Thyroid gland (tissue), 4 donors: ENCODE results near the gene MYH10. TPM values are rescaled to one million over a fixed set of nuclear protein-coding genes. Genes with fewer than 3 reads are reported as not detected.

Experiments
- DNase-seq, 2 donors: peaks; one replicate each; pipeline ENCODE4 v3.0.0-alpha.2; 2019
- H3K27ac ChIP-seq, 3 donors: fragments of 200-600 bp; sonication (generic); 1 replicate in 2 of 3; 2 replicates in 1 of 3; pipeline ENCODE4 v1.5.1; 2016 to 2019; ENCODE audit warnings: mild to moderate bottlenecking in 1 of 3, moderate library complexity in 1 of 3
- H3K27me3 ChIP-seq: fragments of 200-600 bp; sonication (generic); one replicate; pipeline ENCODE4 v1.5.1; 2019
- H3K36me3 ChIP-seq, 2 donors: fragments of 200-600 bp; sonication (generic); one replicate each; pipeline ENCODE4 v1.5.1; 2016 to 2019
- H3K4me1 ChIP-seq, 2 donors: fragments of 200-600 bp; sonication (generic); one replicate each; pipeline ENCODE4 v1.5.1; 2017 to 2019
- H3K4me3 ChIP-seq, 3 donors: fragments of 200-600 bp; sonication (generic); replicated peaks in 1 of 3; 1 replicate in 2 of 3; 2 replicates in 1 of 3; pipeline ENCODE4 v1.5.1; 2016; ENCODE audit warnings: mild to moderate bottlenecking in 1 of 3
- H3K9me3 ChIP-seq: fragments of 200-600 bp; sonication (generic); one replicate; pipeline ENCODE4 v1.5.1; 2017
- CTCF ChIP-seq, 6 experiments: fragments of 200-600 bp in 3 of 6; fragments of 450-650 bp in 3 of 6; sonication (generic) in 3 of 6; IDR thresholded peaks; one replicate each; pipeline ENCODE4 v1.5.1; 2016 to 2019; ENCODE audit warnings: antibody characterized with exemption in 6 of 6, mild to moderate bottlenecking in 2 of 6, inconsistent platforms in 1 of 6, moderate library complexity in 1 of 6
- POLR2A ChIP-seq, 2 donors: fragments of 450-650 bp; IDR thresholded peaks; one replicate each; pipeline ENCODE4 v1.6.1; 2017; ENCODE audit warnings: antibody characterized with exemption in 2 of 2, mild to moderate bottlenecking in 2 of 2, moderate library complexity in 1 of 2
- WGBS, 2 donors: methylation state at CpG; one replicate each; pipeline ENCODE4 v1.1.5; 2017; 5-methylcytosine and 5-hydroxymethylcytosine counted together
- intact Hi-C: fragments of 100-400 bp; cut with DNase I; formaldehyde crosslinking; loops from one replicate; pipeline ENCODE4 v1.15.1; 2023
- total RNA-seq, 4 donors: library from RNA; depleted of rRNA; stranded (reverse); fragments of >200 nt; gene quantifications; one replicate each; pipeline ENCODE4 v1.2.3, GENCODE V29; 2016

Gene MYH10
- total RNA-seq, 4 donors from 2014 or later, result 40.8 to 72.2 (median 44.2) TPM

- Histone ChIP-seq H3K27ac (no peak overlapping the region), H3K27me3 (no peaks in the 10 kb centered on the region), H3K36me3 (peaks cover 27 to 47% of the 10 kb centered on the region in 2 donors), H3K9me3 (no peaks in the 10 kb centered on the region), H3K4me1 (peaks cover 0 to 9% of the 10 kb centered on the region in 2 donors), H3K4me3 (no peak overlapping the region)
- TF ChIP-seq CTCF (IDR thresholded peaks at IDR 0.05), result no peak
- TF ChIP-seq POLR2A (IDR thresholded peaks at IDR 0.05), result no peak
- intact Hi-C loops, result no loop called here
- WGBS, 2 donors, result 88 to 92% methylated on average over 12 of the region's 12 CpGs
- DNase-seq, result no peak
These were observed 160.6 kb downstream of the MYH10 start for GRCh38 chr17:8469964-8470363.

- no peak for TF ChIP-seq POLR2A (IDR thresholded peaks at IDR 0.05)
- no peak for TF ChIP-seq CTCF (IDR thresholded peaks at IDR 0.05)
- Histone ChIP-seq H3K4me1 (peaks cover 0 to 9% of the 10 kb centered on the region in 2 donors), H3K36me3 (peaks cover 23 to 41% of the 10 kb centered on the region in 2 donors), H3K9me3 (no peaks in the 10 kb centered on the region), H3K4me3 (no peak overlapping the region), H3K27me3 (no peaks in the 10 kb centered on the region), H3K27ac (no peak overlapping the region)
- intact Hi-C loops, result no loop called here
- 78 to 84% methylated on average over 3 of the region's 3 CpGs for WGBS, 2 donors
- DNase-seq, result no peak
These were observed 161.5 kb downstream of the MYH10 start for GRCh38 chr17:8468980-8469379.

- TF ChIP-seq POLR2A (IDR thresholded peaks at IDR 0.05) (no peak), CTCF (IDR thresholded peaks at IDR 0.05) (no peak)
- Histone ChIP-seq H3K36me3 (peaks cover 23 to 37% of the 10 kb centered on the region in 2 donors), H3K27ac (no peak overlapping the region), H3K27me3 (no peaks in the 10 kb centered on the region), H3K9me3 (no peaks in the 10 kb centered on the region), H3K4me3 (no peak overlapping the region), H3K4me1 (peaks cover 0 to 9% of the 10 kb centered on the region in 2 donors)
- intact Hi-C loops, result no loop called here
- 83 to 86% methylated on average over 9 of the region's 9 CpGs for WGBS, 2 donors
- DNase-seq, result no peak
These were observed 162.4 kb downstream of the MYH10 start for GRCh38 chr17:8468127-8468526.

GRCh38 chr17:8467527-8467926 lies 163.0 kb downstream of the MYH10 start:
- Histone ChIP-seq H3K27ac (no peak overlapping the region), H3K4me3 (no peak overlapping the region), H3K9me3 (no peaks in the 10 kb centered on the region), H3K4me1 (peaks cover 0 to 9% of the 10 kb centered on the region in 2 donors), H3K27me3 (no peaks in the 10 kb centered on the region), H3K36me3 (peaks cover 23 to 37% of the 10 kb centered on the region in 2 donors)
- intact Hi-C loops, result no loop called here
- no peak for DNase-seq
- TF ChIP-seq POLR2A (IDR thresholded peaks at IDR 0.05) (no peak), CTCF (IDR thresholded peaks at IDR 0.05) (no peak)
- 70 to 76% methylated on average over 12 to 16 of the region's 16 CpGs for WGBS, 2 donors

- no peak overlapping the region for H3K27ac ChIP-seq
- H3K4me3 ChIP-seq, result no peak overlapping the region
- DNase-seq, result no peak
- H3K36me3 ChIP-seq, result peaks cover 25 to 36% of the 10 kb centered on the region in 2 donors
- 94% methylated on average over 21 of the region's 21 CpGs for WGBS, 2 donors
- intact Hi-C loops, result no loop called here
- no peaks in the 10 kb centered on the region for H3K27me3 ChIP-seq
- peaks cover 0 to 9% of the 10 kb centered on the region in 2 donors for H3K4me1 ChIP-seq
- TF ChIP-seq POLR2A (IDR thresholded peaks at IDR 0.05) (no peak), CTCF (IDR thresholded peaks at IDR 0.05) (no peak)
- H3K9me3 ChIP-seq, result no peaks in the 10 kb centered on the region
These were observed 163.7 kb downstream of the MYH10 start for GRCh38 chr17:8466873-8467272.
